HAP-1 (cell line): ENCODE data around the gene GEMIN5.

ENCODE experiments used
- DNase-seq, 2 experiments: peaks; one replicate each; pipeline ENCODE4 v3.0.0-alpha.2; 2016 to 2020; ENCODE audit warnings: low spot score in 2 of 2
- H3K27me3 ChIP-seq: fragments of 250-450 bp; sonication (Bioruptor Pico); 2 replicates; pipeline ENCODE4 v1.5.1; 2020; ENCODE audit warnings: low read depth, mild to moderate bottlenecking, moderate library complexity
- H3K36me3 ChIP-seq: fragments of 250-450 bp; sonication (Bioruptor Pico); replicated peaks from 2 replicates; pipeline ENCODE4 v1.5.1; 2020; ENCODE audit warnings: mild to moderate bottlenecking
- H3K4me1 ChIP-seq: fragments of 250-450 bp; sonication (Bioruptor Pico); 2 replicates; pipeline ENCODE4 v1.5.1; 2020; ENCODE audit warnings: mild to moderate bottlenecking
- H3K4me3 ChIP-seq: fragments of 250-450 bp; sonication (Bioruptor Pico); 2 replicates; pipeline ENCODE4 v1.5.1; 2020; ENCODE audit warnings: mild to moderate bottlenecking, moderate library complexity
- H3K9me3 ChIP-seq: fragments of 250-450 bp; sonication (Bioruptor Pico); 2 replicates; pipeline ENCODE4 v1.5.1; 2020; ENCODE audit warnings: mild to moderate bottlenecking, moderate library complexity
- in situ Hi-C: fragments of 300-500 bp; cut with MboI; formaldehyde crosslinking; loops from 3 replicates; pipeline ENCODE4 v1.14.3; 2020; ENCODE audit warnings: low sequenced_read_pairs, inconsistent platforms, mixed read lengths

The GEMIN5 gene

DNA sequence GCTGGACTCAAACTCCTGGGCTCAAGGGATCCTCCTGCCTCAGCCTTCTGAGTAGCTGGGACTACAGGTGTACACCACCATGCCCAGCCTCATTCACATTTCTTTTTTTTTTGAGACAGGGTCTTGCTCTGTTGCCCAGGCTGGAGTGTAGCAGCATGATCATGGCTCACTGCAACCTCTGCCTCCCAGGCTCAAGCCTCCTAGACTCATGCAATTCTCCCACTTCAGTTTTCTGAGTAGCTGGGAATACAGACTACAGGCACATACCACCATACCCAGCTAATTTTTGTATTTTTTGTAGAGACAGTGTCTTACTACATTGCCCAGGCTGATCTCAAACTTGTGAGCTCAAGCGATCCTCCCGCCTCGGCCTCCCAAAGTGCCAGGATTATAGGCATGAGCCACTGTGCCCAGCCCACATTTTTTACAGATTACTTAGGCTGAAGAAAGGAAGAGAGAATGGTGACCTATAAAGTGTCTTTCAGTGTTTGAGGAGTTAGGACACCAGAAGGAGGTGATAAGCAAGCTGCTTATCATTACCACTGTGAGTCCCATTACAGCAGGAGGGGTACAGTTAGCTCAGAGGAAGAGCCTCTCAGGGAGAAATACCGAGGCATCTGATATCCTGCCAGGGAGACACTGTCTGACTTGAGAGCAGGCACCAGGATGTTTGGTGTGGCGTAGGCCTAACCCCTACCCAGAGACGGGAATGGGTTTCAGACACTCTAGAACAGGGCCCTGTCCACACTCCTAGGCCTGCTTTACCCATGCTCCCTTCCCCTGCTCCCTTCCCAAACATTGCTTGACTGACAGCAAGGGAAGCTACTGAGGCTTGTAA, 97.4 kb downstream of the GEMIN5 start:
- no peak for DNase-seq
- Histone ChIP-seq H3K9me3 (no peaks in the 10 kb centered on the region), H3K4me1 (no peaks in the 10 kb centered on the region), H3K36me3 (no peaks in the 10 kb centered on the region), H3K4me3 (no peak overlapping the region), H3K27me3 (no peaks in the 10 kb centered on the region)
- in situ Hi-C loops, result no loop called here
